DND-41 (cell line): ENCODE results near the gene NEUROD6.

Experiments used
- ATAC-seq: fragments of 200-7000 bp; cut with Tn5 transposase; 3 replicates; pipeline ENCODE4 v1.9.1; 2021; ENCODE audit warnings: low read depth; ENCODE audit not compliant: insufficient read depth
- DNase-seq: peaks from one replicate; pipeline ENCODE4 v3.0.0-alpha.2; 2020
- H2AFZ ChIP-seq: 2 replicates; pipeline ENCODE4 v1.6.0; 2012; ENCODE audit warnings: low read depth, low read length
- H3K27ac ChIP-seq: 2 replicates; pipeline ENCODE4 v1.5.1; 2012; ENCODE audit warnings: low read length, inconsistent platforms
- H3K27me3 ChIP-seq: fragments of 200-600 bp; sonication (generic); 2 replicates; pipeline ENCODE4 v1.6.0; 2012; ENCODE audit warnings: low read length, mild to moderate bottlenecking, inconsistent platforms; ENCODE audit not compliant: insufficient read depth, poor library complexity
- H3K36me3 ChIP-seq: 2 replicates; pipeline ENCODE4 v1.5.1; 2012; ENCODE audit warnings: low read length, inconsistent platforms; ENCODE audit not compliant: insufficient read depth
- H3K4me1 ChIP-seq: 2 replicates; pipeline ENCODE4 v1.5.1; 2012; ENCODE audit warnings: mild to moderate bottlenecking, low read length; ENCODE audit not compliant: insufficient read depth
- H3K4me2 ChIP-seq: 2 replicates; pipeline ENCODE4 v1.6.0; 2012; ENCODE audit warnings: mild to moderate bottlenecking, moderate library complexity, low read length, inconsistent platforms; ENCODE audit not compliant: insufficient read depth
- H3K4me3 ChIP-seq, 2 experiments: fragments of 200-600 bp in 1 of 2; shearing (Covaris generic) in 1 of 2; 2 replicates each; pipeline ENCODE4 v1.5.1; 2012 to 2016; ENCODE audit warnings: inconsistent platforms in 2 of 2, low read length in 2 of 2, mild to moderate bottlenecking in 2 of 2, low read depth in 1 of 2, moderate library complexity in 1 of 2
- H3K79me2 ChIP-seq: 2 replicates; pipeline ENCODE4 v1.6.0; 2012; ENCODE audit warnings: low read length, inconsistent platforms; ENCODE audit not compliant: insufficient read depth
- H3K9ac ChIP-seq: 2 replicates; pipeline ENCODE4 v1.6.0; 2012; ENCODE audit warnings: low read depth, mild to moderate bottlenecking, inconsistent platforms, low read length, moderate library complexity
- H3K9me3 ChIP-seq: 2 replicates; pipeline ENCODE4 v1.5.1; 2012; ENCODE audit warnings: low read length, moderate library complexity, mild to moderate bottlenecking, inconsistent platforms; ENCODE audit not compliant: insufficient read depth, severe bottlenecking
- H4K20me1 ChIP-seq: 2 replicates; pipeline ENCODE4 v1.6.0; 2012; ENCODE audit warnings: low read length; ENCODE audit not compliant: insufficient read depth
- CTCF ChIP-seq: IDR thresholded peaks from 2 replicates; pipeline ENCODE4 v1.5.1; 2012; ENCODE audit warnings: borderline replicate concordance, low read length, moderate library complexity, mild to moderate bottlenecking; ENCODE audit not compliant: poor library complexity, severe bottlenecking; ENCODE audit errors: extremely low read depth
- EZH2 ChIP-seq: IDR thresholded peaks from 3 replicates; pipeline ENCODE4 v1.6.1; 2012; ENCODE audit warnings: borderline replicate concordance, low read depth, mild to moderate bottlenecking, moderate library complexity, low read length, inconsistent platforms; ENCODE audit not compliant: severe bottlenecking

Gene NEUROD6

DNA sequence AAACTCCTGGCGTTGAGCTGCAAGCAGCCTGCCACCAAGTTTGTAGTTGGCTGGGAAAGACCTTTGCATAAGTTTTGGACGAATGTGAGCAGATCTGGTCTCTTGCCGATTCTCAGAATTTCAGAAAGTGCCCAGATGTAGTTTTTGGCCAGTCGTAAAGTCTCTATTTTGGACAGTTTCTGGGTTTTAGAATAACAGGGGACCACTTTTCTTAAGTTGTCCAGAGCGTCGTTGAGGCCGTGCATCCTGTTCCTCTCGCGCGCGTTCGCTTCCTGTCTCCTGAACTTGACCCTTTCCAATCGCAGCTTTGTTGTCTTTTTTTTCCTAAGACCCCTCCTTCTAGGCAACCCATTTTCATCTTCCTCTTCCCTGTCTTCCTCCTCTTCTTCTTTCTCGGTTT is 1.8 kb downstream of the NEUROD6 start:
- peaks cover 4% of the 10 kb centered on the region for H3K27me3 ChIP-seq
- DNase-seq (no peak), ATAC-seq (no peak)
- H3K9me3 ChIP-seq = no peaks in the 10 kb centered on the region
- no peaks in the 10 kb centered on the region for H3K4me1 ChIP-seq
- no peak overlapping the region for H3K9ac ChIP-seq
- TF ChIP-seq CTCF (no peak), EZH2 (no peak)
- no peak overlapping the region for H3K4me3 ChIP-seq
- no peak overlapping the region for H3K27ac ChIP-seq
- no peaks in the 10 kb centered on the region for H3K36me3 ChIP-seq
- H2AFZ ChIP-seq = no peak overlapping the region
- H3K79me2 ChIP-seq = no peaks in the 10 kb centered on the region
- H3K4me2 ChIP-seq = no peak overlapping the region
- no peaks in the 10 kb centered on the region for H4K20me1 ChIP-seq

DNA sequence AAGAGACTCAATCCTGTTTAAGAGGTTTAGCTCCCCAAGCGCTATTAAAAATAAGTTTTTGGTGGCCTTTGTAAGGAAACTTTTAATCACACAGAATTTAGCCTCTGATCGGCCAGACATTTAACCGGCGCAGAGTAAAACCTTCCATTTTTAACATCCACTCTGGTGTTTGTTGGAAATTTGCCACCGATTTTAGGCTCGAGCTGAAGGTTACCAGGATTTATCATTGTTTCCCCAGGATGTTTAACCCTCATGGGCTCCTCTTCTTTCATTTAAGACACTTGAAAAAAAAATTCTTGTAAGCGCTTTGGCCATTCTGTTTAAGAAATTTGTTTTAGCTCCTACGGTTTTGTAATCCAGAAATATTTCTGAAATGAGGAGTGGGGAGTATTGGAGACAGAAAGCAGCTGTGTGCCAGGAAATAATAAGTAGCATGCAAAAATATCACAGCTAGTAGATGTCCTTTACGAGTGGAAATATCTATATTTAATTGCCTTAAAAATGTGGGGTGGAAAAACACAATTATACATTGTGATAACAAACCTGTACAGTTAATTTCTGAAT is 3.4 kb downstream of the NEUROD6 start:
- no peak for ATAC-seq
- H3K79me2 ChIP-seq = no peaks in the 10 kb centered on the region
- no peaks in the 10 kb centered on the region for H3K4me1 ChIP-seq
- no peak for DNase-seq
- no peaks in the 10 kb centered on the region for H3K9me3 ChIP-seq
- no peak overlapping the region for H2AFZ ChIP-seq
- no peaks in the 10 kb centered on the region for H3K36me3 ChIP-seq
- H3K9ac ChIP-seq = no peak overlapping the region
- H3K4me3 ChIP-seq = no peak overlapping the region
- H4K20me1 ChIP-seq = no peaks in the 10 kb centered on the region
- no peak overlapping the region for H3K27ac ChIP-seq
- no peak overlapping the region for H3K4me2 ChIP-seq
- H3K27me3 ChIP-seq = peaks cover 4% of the 10 kb centered on the region
- TF ChIP-seq EZH2 (no peak), CTCF (no peak)

GRCh38 chr7:31336202-31337001 is 4.1 kb downstream of the NEUROD6 start:
- no peak for ATAC-seq
- H3K27ac ChIP-seq = no peak overlapping the region

More at GRCh38 chr7:31336202-31337001, 4.1 kb downstream of the NEUROD6 start:
- no peak overlapping the region for H2AFZ ChIP-seq
- no peak overlapping the region for H3K9ac ChIP-seq
- TF ChIP-seq CTCF (no peak), EZH2 (no peak)
- H3K9me3 ChIP-seq = no peaks in the 10 kb centered on the region
- H3K4me2 ChIP-seq = no peak overlapping the region
- H3K36me3 ChIP-seq = no peaks in the 10 kb centered on the region
- no peak overlapping the region for H3K4me3 ChIP-seq
- H3K79me2 ChIP-seq = no peaks in the 10 kb centered on the region
- no peaks in the 10 kb centered on the region for H3K4me1 ChIP-seq
- H3K27me3 ChIP-seq = peaks cover 4% of the 10 kb centered on the region
- no peak for DNase-seq
- no peaks in the 10 kb centered on the region for H4K20me1 ChIP-seq
